K562 (cell line): ENCODE data around the gene C2CD2L. TPM values are rescaled to one million over a fixed set of nuclear protein-coding genes. Genes with fewer than 3 reads are reported as not detected.

Experiments
- ARID1B ChIP-seq: fragments of 450-650 bp; IDR thresholded peaks from 2 replicates; pipeline ENCODE4 v1.6.1; 2016; ENCODE audit warnings: antibody characterized with exemption, mild to moderate bottlenecking, inconsistent platforms
- ETV6 ChIP-seq, 3 experiments: fragments of 150-350 bp in 1 of 3; sonication (generic) in 1 of 3; formaldehyde crosslinking in 1 of 3; IDR thresholded peaks; 2 replicates each; pipeline versions ENCODE4 v1.6.1 to v1.8.0; 2014 to 2022; ENCODE audit warnings: borderline replicate concordance in 2 of 3, low read depth in 2 of 3, antibody characterized with exemption in 1 of 3, low read length in 1 of 3, mild to moderate bottlenecking in 1 of 3, missing genetic modification reagents in 1 of 3
- HDAC6 ChIP-seq: IDR thresholded peaks from 2 replicates; pipeline ENCODE4 v1.6.1; 2012; ENCODE audit warnings: low read depth, mild to moderate bottlenecking, control low read depth, inconsistent platforms, low read length, moderate library complexity
- HOXB6 ChIP-seq: fragments of 250-450 bp; sonication (Bioruptor Pico); IDR thresholded peaks from 2 replicates; pipeline ENCODE4 v1.5.1; 2022; ENCODE audit warnings: mild to moderate bottlenecking, borderline replicate concordance
- KAT2B ChIP-seq: IDR thresholded peaks from one replicate; pipeline ENCODE4 v1.6.1; 2012; ENCODE audit warnings: low read depth, mild to moderate bottlenecking, control low read depth, inconsistent platforms, low read length, moderate library complexity
- KLF10 ChIP-seq: fragments of 250-450 bp; sonication (Bioruptor Pico); IDR thresholded peaks from 2 replicates; pipeline ENCODE4 v1.6.1; 2021; ENCODE audit warnings: matching md5 sums
- MYC ChIP-seq, 2 experiments: fragments of 250-450 bp in 1 of 2; sonication (Bioruptor Pico) in 1 of 2; IDR thresholded peaks; 2 replicates each; pipeline versions ENCODE4 v1.5.1 to v1.6.1; 2012 to 2021; ENCODE audit warnings: low read depth in 2 of 2, borderline replicate concordance in 1 of 2, improper control_type of control experiment in 1 of 2, low read length in 1 of 2, mild to moderate bottlenecking in 1 of 2, moderate library complexity in 1 of 2
- NCOR1 ChIP-seq: fragments of 450-650 bp; IDR thresholded peaks from 2 replicates; pipeline ENCODE4 v1.6.1; 2016; ENCODE audit warnings: mild to moderate bottlenecking, moderate library complexity
- PRMT5 ChIP-seq: sonication (generic); formaldehyde crosslinking; IDR thresholded peaks from 2 replicates; pipeline ENCODE4 v1.5.0; 2020; ENCODE audit warnings: missing genetic modification reagents
- SIN3A ChIP-seq, 2 experiments: fragments of 150-350 bp in 1 of 2; IDR thresholded peaks; 2 replicates each; pipeline ENCODE4 v1.6.1; 2011 to 2016; ENCODE audit warnings: borderline replicate concordance in 2 of 2, low read depth in 2 of 2, low read length in 2 of 2, mild to moderate bottlenecking in 2 of 2, moderate library complexity in 2 of 2; ENCODE audit not compliant: control insufficient read depth in 1 of 2
- TBL1XR1 ChIP-seq, 2 experiments: IDR thresholded peaks; 2 replicates each; pipeline ENCODE4 v1.6.1; 2012; ENCODE audit warnings: improper control_type of control experiment in 2 of 2, low read length in 2 of 2, mild to moderate bottlenecking in 1 of 2
- TFAM ChIP-seq: fragments of 250-450 bp; sonication (Bioruptor Pico); conservative IDR thresholded peaks from 2 replicates; pipeline ENCODE4 v1.5.0; 2021; ENCODE audit warnings: mild to moderate bottlenecking, moderate library complexity
- TRIM28 ChIP-seq: fragments of 450-650 bp; IDR thresholded peaks from 2 replicates; pipeline ENCODE4 v1.6.1; 2017
- XRCC5 ChIP-seq: fragments of 200-400 bp; formaldehyde crosslinking; IDR thresholded peaks from 2 replicates; pipeline ENCODE4 v1.6.1; 2017; ENCODE audit warnings: low read depth, mild to moderate bottlenecking, low read length
- ZBTB17 ChIP-seq: fragments of 450-650 bp; formaldehyde crosslinking; IDR thresholded peaks from 2 replicates; pipeline ENCODE4 v1.4.0; 2020; ENCODE audit warnings: mild to moderate bottlenecking
- ZC3H4 ChIP-seq: sonication (generic); formaldehyde crosslinking; IDR thresholded peaks from 2 replicates; pipeline ENCODE4 v1.9.0; 2021; ENCODE audit warnings: missing genetic modification reagents, borderline replicate concordance
- ZNF766 ChIP-seq: fragments of 200-800 bp; sonication (Bioruptor generic); conservative IDR thresholded peaks from 2 replicates; pipeline ENCODE4 v1.6.1; 2016; ENCODE audit warnings: missing genetic modification characterization, missing compliant biosample characterization
- polyA plus RNA-seq, 8 experiments: library from polyadenylated mRNA; depleted of rRNA in 4 of 8; stranded (reverse) in 5 of 8; unstranded in 3 of 8; fragments of >200 nt; fragmentation: Nextera tagmentation in 2 of 8; fragmentation: Illumina TruSeq in 1 of 8; extraction: Ambion mirVana in 2 of 8; extraction: Trizol in 1 of 8; gene quantifications; 2 replicates each; pipeline versions ENCODE4 v1.2.1 to v1.2.3, GENCODE V29; 2011 to 2014; ENCODE audit warnings: inconsistent platforms in 1 of 8, missing spikeins in 1 of 8
- total RNA-seq, 7 experiments: library from RNA; depleted of rRNA in 6 of 7; stranded (reverse); fragments of >200 nt in 6 of 7; fragmentation: Illumina TruSeq in 2 of 7; extraction: Trizol in 2 of 7; gene quantifications; 2 replicates each; pipeline versions ENCODE4 v1.2.1 to v1.2.3, GENCODE V29; 2011 to 2021; ENCODE audit warnings: low replicate concordance in 1 of 7
- TF ChIP-seq, protein P1 (sequence below): fragments of 150-350 bp; conservative IDR thresholded peaks from 2 replicates; pipeline ENCODE4 v1.6.1; 2014; ENCODE audit warnings: low read length
- TF ChIP-seq, protein P2 (sequence below): sonication (generic); formaldehyde crosslinking; IDR thresholded peaks from 2 replicates; pipeline ENCODE4 v1.8.1; 2023; ENCODE audit warnings: mild to moderate bottlenecking, missing genetic modification reagents
- TF ChIP-seq, protein P3 (sequence below): IDR thresholded peaks from 2 replicates; pipeline ENCODE4 v1.6.1; 2011; ENCODE audit not compliant: insufficient read length; ENCODE audit errors: extremely low read depth
- TF ChIP-seq, protein P4 (sequence below): fragments of 250-450 bp; sonication (Bioruptor Pico); IDR thresholded peaks from 2 replicates; pipeline ENCODE4 v1.5.1; 2021; ENCODE audit warnings: mild to moderate bottlenecking

Gene C2CD2L
- total and polyA plus RNA-seq, 9 of the 15 experiments (the other 6 are each of a cell fraction or from before 2014, with no cell fraction given): 0.66 to 41.2 (median 14.8) TPM

DNA sequence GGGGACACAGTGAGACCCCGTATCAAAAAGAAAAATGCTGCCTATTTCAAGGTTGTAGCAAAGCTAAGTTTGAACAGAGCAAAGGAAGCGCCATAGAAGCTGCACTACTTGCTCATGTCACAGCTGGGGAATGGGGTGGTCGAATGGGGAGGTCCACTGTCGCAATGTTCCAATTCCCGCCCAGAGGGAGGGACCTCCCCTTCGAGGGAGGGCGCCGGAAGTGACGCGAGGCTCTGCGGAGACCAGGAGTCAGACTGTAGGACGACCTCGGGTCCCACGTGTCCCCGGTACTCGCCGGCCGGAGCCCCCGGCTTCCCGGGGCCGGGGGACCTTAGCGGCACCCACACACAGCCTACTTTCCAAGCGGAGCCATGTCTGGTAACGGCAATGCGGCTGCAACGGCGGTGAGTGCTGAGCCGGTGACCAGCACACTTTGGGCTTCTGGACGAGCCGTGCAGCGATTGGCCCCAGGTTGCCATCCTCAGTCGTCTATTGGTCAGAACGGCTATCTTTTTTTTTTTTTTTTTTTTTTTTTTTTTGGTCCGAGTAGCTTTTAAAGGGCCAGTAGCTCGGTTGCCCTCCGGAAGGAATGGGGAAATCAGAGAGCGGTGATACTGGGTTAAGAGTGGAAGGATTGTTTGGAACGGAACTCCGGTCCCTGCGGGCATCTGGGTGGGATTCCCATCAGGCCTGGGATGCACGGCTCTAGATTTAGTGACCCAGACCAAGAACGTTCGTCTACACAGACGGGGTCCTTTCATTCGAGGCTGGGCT, 22.3 kb upstream of the C2CD2L start, which contains the start of gene HMBS (continued):
- TF ChIP-seq, protein P1, sequence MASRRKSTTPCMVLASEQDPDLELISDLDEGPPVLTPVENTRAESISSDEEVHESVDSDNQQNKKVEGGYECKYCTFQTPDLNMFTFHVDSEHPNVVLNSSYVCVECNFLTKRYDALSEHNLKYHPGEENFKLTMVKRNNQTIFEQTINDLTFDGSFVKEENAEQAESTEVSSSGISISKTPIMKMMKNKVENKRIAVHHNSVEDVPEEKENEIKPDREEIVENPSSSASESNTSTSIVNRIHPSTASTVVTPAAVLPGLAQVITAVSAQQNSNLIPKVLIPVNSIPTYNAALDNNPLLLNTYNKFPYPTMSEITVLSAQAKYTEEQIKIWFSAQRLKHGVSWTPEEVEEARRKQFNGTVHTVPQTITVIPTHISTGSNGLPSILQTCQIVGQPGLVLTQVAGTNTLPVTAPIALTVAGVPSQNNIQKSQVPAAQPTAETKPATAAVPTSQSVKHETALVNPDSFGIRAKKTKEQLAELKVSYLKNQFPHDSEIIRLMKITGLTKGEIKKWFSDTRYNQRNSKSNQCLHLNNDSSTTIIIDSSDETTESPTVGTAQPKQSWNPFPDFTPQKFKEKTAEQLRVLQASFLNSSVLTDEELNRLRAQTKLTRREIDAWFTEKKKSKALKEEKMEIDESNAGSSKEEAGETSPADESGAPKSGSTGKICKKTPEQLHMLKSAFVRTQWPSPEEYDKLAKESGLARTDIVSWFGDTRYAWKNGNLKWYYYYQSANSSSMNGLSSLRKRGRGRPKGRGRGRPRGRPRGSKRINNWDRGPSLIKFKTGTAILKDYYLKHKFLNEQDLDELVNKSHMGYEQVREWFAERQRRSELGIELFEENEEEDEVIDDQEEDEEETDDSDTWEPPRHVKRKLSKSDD: no peak
- TF ChIP-seq KAT2B: no peak
- peak; percentile 95 for TF ChIP-seq MYC (IDR thresholded peaks at IDR 0.05; ENCODE audit: low read depth, low read length)
- peak; percentile 59 for TF ChIP-seq MYC (CRISPR knock-in tag; IDR thresholded peaks at IDR 0.05; ENCODE audit: borderline replicate concordance, low read depth)
- no peak for TF ChIP-seq ZNF766 (CRISPR knock-in tag)
- peak; percentile 55 to 75; a peak in 3 of 4 replicates for TF ChIP-seq SIN3A (IDR thresholded peaks at IDR 0.05; ENCODE audit: borderline replicate concordance in 2 of 2, control insufficient read depth in 1 of 2, low read depth in 2 of 2, low read length in 2 of 2)
- no peak for TF ChIP-seq TFAM (CRISPR knock-in tag)
- no peak for TF ChIP-seq PRMT5 (CRISPR knock-in tag)
- TF ChIP-seq ZBTB17 (CRISPR knock-in tag): peak; percentile 29
- no peak for TF ChIP-seq HOXB6 (CRISPR knock-in tag)
- no peak for TF ChIP-seq KLF10 (CRISPR knock-in tag)
- no peak; the same call in 1 of the 2 replicates for TF ChIP-seq ARID1B
- TF ChIP-seq, protein P2, sequence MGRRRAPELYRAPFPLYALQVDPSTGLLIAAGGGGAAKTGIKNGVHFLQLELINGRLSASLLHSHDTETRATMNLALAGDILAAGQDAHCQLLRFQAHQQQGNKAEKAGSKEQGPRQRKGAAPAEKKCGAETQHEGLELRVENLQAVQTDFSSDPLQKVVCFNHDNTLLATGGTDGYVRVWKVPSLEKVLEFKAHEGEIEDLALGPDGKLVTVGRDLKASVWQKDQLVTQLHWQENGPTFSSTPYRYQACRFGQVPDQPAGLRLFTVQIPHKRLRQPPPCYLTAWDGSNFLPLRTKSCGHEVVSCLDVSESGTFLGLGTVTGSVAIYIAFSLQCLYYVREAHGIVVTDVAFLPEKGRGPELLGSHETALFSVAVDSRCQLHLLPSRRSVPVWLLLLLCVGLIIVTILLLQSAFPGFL (CRISPR knock-in tag): no peak
- no peak; the same call in 1 of the 2 replicates for TF ChIP-seq ZC3H4 (CRISPR knock-in tag)
- no peak for TF ChIP-seq HDAC6
- no peak for TF ChIP-seq NCOR1
- TF ChIP-seq, protein P3, sequence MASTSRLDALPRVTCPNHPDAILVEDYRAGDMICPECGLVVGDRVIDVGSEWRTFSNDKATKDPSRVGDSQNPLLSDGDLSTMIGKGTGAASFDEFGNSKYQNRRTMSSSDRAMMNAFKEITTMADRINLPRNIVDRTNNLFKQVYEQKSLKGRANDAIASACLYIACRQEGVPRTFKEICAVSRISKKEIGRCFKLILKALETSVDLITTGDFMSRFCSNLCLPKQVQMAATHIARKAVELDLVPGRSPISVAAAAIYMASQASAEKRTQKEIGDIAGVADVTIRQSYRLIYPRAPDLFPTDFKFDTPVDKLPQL: no peak
- TF ChIP-seq XRCC5: no peak
- no peak for TF ChIP-seq TRIM28
- TF ChIP-seq, protein P4, sequence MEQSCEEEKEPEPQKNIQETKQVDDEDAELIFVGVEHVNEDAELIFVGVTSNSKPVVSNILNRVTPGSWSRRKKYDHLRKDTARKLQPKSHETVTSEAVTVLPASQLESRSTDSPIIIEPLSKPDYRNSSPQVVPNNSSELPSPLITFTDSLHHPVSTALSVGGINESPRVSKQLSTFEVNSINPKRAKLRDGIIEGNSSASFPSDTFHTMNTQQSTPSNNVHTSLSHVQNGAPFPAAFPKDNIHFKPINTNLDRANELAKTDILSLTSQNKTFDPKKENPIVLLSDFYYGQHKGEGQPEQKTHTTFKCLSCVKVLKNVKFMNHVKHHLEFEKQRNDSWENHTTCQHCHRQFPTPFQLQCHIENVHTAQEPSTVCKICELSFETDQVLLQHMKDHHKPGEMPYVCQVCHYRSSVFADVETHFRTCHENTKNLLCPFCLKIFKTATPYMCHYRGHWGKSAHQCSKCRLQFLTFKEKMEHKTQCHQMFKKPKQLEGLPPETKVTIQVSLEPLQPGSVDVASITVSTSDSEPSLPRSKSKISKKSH: no peak
- no peak for TF ChIP-seq TBL1XR1 (IDR thresholded peaks at IDR 0.05; ENCODE audit: low read length in 2 of 2)
- TF ChIP-seq ETV6 (IDR thresholded peaks at IDR 0.05; ENCODE audit: borderline replicate concordance in 1 of 2, low read depth in 2 of 2, low read length in 1 of 2): no peak
- TF ChIP-seq ETV6 (CRISPR knock-in tag; IDR thresholded peaks at IDR 0.05; ENCODE audit: borderline replicate concordance): no peak
